K562 (cell line): ENCODE data around the gene MLC1. TPM values are rescaled to one million over a fixed set of nuclear protein-coding genes. Genes with fewer than 3 reads are reported as not detected.

Experiments
- ATAC-seq: fragments of 200-7000 bp; cut with Tn5 transposase; 3 replicates; pipeline ENCODE4 v1.9.1; 2020; ENCODE audit warnings: moderate library complexity
- BruUV-seq: library from RNA; stranded (reverse); fragments of 400-500 nt; replicated peaks from 2 replicates; lab custom pipeline; 2021; lab: Mats Ljungman, UMichigan
- CTCF ChIA-PET: fragments of 300-600 bp; formaldehyde crosslinking; extraction: SDS; loops from one replicate; lab custom pipeline; 2021; ENCODE audit warnings: low intra/inter-chr PET ratio; lab: Yijun Ruan, JAX
- POLR2A ChIA-PET: fragments of 300-600, 350-650 bp; sonication (Branson Sonifier 250); formaldehyde crosslinking; extraction: SDS; loops from one replicate; lab custom pipeline; 2021; ENCODE audit warnings: antibody characterized with exemption, inconsistent platforms; lab: Yijun Ruan, JAX
- DNase-seq, 4 experiments: peaks; one replicate each; pipeline versions ENCODE4 v3.0.0 to v3.0.0-alpha.2; 2011 to 2018; ENCODE audit warnings: low spot score in 3 of 4, mixed read lengths in 3 of 4; ENCODE audit errors: extremely low read depth in 1 of 4
- FAIRE-seq: peaks from 2 replicates; lab custom pipeline; 2011; peaks lifted over from hg19 to GRCh38; lab: Jason Lieb, UNC
- H2AFZ ChIP-seq: 2 replicates; pipeline ENCODE4 v1.6.0; 2011; ENCODE audit warnings: low read depth, low read length, control low read depth, inconsistent platforms
- H3K27ac ChIP-seq: fragments of 200-600 bp; 3 replicates; pipeline ENCODE4 v1.8.0; 2011; ENCODE audit warnings: low read depth, mild to moderate bottlenecking, control low read depth, inconsistent platforms, low read length, moderate library complexity, mixed read lengths; ENCODE audit errors: extremely low read depth
- H3K27me3 ChIP-seq, 2 experiments: fragments of 300-600 bp in 1 of 2; 2 replicates in 1 of 2; 3 replicates in 1 of 2; pipeline versions ENCODE4 v1.6.0 to v1.8.0; 2011; ENCODE audit warnings: inconsistent platforms in 2 of 2, low read length in 2 of 2, mild to moderate bottlenecking in 1 of 2, mixed read lengths in 1 of 2, moderate library complexity in 1 of 2; ENCODE audit not compliant: control insufficient read depth in 2 of 2, insufficient read depth in 2 of 2
- H3K36me3 ChIP-seq: fragments of 300-600 bp; 3 replicates; pipeline ENCODE4 v1.8.0; 2011; ENCODE audit warnings: mild to moderate bottlenecking, low read length, inconsistent platforms; ENCODE audit not compliant: control insufficient read depth, insufficient read depth
- H3K4me1 ChIP-seq, 2 experiments: fragments of 200-600 bp in 1 of 2; replicated peaks in 1 of 2; 2 replicates in 1 of 2; 3 replicates in 1 of 2; pipeline versions ENCODE4 v1.5.1 to v1.8.0; 2011; ENCODE audit warnings: inconsistent platforms in 2 of 2, low read length in 2 of 2, mild to moderate bottlenecking in 1 of 2, mixed read lengths in 1 of 2, moderate library complexity in 1 of 2; ENCODE audit not compliant: control insufficient read depth in 2 of 2, insufficient read depth in 2 of 2
- H3K4me2 ChIP-seq: 2 replicates; pipeline ENCODE4 v1.6.1; 2011; ENCODE audit warnings: low read length, control low read depth, inconsistent platforms, mixed read lengths; ENCODE audit not compliant: insufficient read depth
- H3K4me3 ChIP-seq: fragments of 200-600 bp; sonication (generic), shearing (Covaris generic); 2 replicates; pipeline ENCODE4 v1.5.1; 2016; ENCODE audit warnings: control low read depth, inconsistent platforms
- H3K79me2 ChIP-seq: fragments of 200-600 bp; 3 replicates; pipeline ENCODE4 v1.8.0; 2011; ENCODE audit warnings: low read length, inconsistent platforms; ENCODE audit not compliant: control insufficient read depth, insufficient read depth
- H3K9ac ChIP-seq, 2 experiments: 2 replicates each; pipeline versions ENCODE4 v1.6.0 to v1.6.1; 2011; ENCODE audit warnings: low read depth in 2 of 2, low read length in 2 of 2, control low read depth in 1 of 2, inconsistent platforms in 1 of 2, mild to moderate bottlenecking in 1 of 2, mixed read lengths in 1 of 2; ENCODE audit not compliant: insufficient read depth in 1 of 2
- H3K9me1 ChIP-seq: one replicate; pipeline ENCODE4 v1.6.0; 2011; ENCODE audit warnings: inconsistent platforms, mild to moderate bottlenecking, low read length, moderate library complexity; ENCODE audit not compliant: control insufficient read depth, insufficient read depth
- H3K9me3 ChIP-seq: replicated peaks from 2 replicates; pipeline ENCODE4 v1.5.1; 2011; ENCODE audit warnings: low read depth, low read length, inconsistent platforms; ENCODE audit not compliant: control insufficient read depth, insufficient read depth
- H4K20me1 ChIP-seq: replicated peaks from 2 replicates; pipeline ENCODE4 v1.6.1; 2011; ENCODE audit warnings: low read length, inconsistent platforms, mixed read lengths; ENCODE audit not compliant: control insufficient read depth, insufficient read depth
- AFF4 ChIP-seq: sonication (generic); formaldehyde crosslinking; IDR thresholded peaks from 2 replicates; pipeline ENCODE4 v1.8.0; 2023; ENCODE audit warnings: mild to moderate bottlenecking, missing genetic modification reagents
- POLR2B ChIP-seq: fragments of 450-650 bp; IDR thresholded peaks from 2 replicates; pipeline ENCODE4 v1.6.1; 2018; ENCODE audit warnings: low read depth; ENCODE audit not compliant: partially characterized antibody
- RFX1 ChIP-seq: fragments of 450-650 bp; IDR thresholded peaks from 2 replicates; pipeline ENCODE4 v1.6.1; 2016; ENCODE audit warnings: mild to moderate bottlenecking, moderate library complexity
- WGBS: fragments of 100-300 bp; shearing (Covaris generic); methylation state at CpG from one replicate; pipeline ENCODE4 v1.1.6; 2016; ENCODE audit warnings: low coverage, mixed read lengths; ENCODE audit not compliant: insufficient coverage; ENCODE audit errors: missing lambda C conversion rate; 5-methylcytosine and 5-hydroxymethylcytosine counted together
- in situ Hi-C: fragments of 300-500 bp; cut with MboI; formaldehyde crosslinking; loops from 4 replicates; pipeline ENCODE4 v1.15.0; 2018; ENCODE audit warnings: inconsistent platforms, mixed read lengths
- intact Hi-C: fragments of 100-400 bp; cut with micrococcal nuclease; formaldehyde crosslinking; loops from 2 replicates; pipeline ENCODE4 v1.14.2; 2022
- polyA plus RNA-seq, 8 experiments: library from polyadenylated mRNA; depleted of rRNA in 4 of 8; stranded (reverse) in 5 of 8; unstranded in 3 of 8; fragments of >200 nt; fragmentation: Nextera tagmentation in 2 of 8; fragmentation: Illumina TruSeq in 1 of 8; extraction: Ambion mirVana in 2 of 8; extraction: Trizol in 1 of 8; gene quantifications; 2 replicates each; pipeline versions ENCODE4 v1.2.1 to v1.2.3, GENCODE V29; 2011 to 2014; ENCODE audit warnings: inconsistent platforms in 1 of 8, missing spikeins in 1 of 8
- total RNA-seq, 7 experiments: library from RNA; depleted of rRNA in 6 of 7; stranded (reverse); fragments of >200 nt in 6 of 7; fragmentation: Illumina TruSeq in 2 of 7; extraction: Trizol in 2 of 7; gene quantifications; 2 replicates each; pipeline versions ENCODE4 v1.2.1 to v1.2.3, GENCODE V29; 2011 to 2021; ENCODE audit warnings: low replicate concordance in 1 of 7

The MLC1 gene
- total and polyA plus RNA-seq, 9 of the 15 experiments (the other 6 are each of a cell fraction or from before 2014, with no cell fraction given), result 0.06 to 0.98 (median 0.39) TPM

DNA sequence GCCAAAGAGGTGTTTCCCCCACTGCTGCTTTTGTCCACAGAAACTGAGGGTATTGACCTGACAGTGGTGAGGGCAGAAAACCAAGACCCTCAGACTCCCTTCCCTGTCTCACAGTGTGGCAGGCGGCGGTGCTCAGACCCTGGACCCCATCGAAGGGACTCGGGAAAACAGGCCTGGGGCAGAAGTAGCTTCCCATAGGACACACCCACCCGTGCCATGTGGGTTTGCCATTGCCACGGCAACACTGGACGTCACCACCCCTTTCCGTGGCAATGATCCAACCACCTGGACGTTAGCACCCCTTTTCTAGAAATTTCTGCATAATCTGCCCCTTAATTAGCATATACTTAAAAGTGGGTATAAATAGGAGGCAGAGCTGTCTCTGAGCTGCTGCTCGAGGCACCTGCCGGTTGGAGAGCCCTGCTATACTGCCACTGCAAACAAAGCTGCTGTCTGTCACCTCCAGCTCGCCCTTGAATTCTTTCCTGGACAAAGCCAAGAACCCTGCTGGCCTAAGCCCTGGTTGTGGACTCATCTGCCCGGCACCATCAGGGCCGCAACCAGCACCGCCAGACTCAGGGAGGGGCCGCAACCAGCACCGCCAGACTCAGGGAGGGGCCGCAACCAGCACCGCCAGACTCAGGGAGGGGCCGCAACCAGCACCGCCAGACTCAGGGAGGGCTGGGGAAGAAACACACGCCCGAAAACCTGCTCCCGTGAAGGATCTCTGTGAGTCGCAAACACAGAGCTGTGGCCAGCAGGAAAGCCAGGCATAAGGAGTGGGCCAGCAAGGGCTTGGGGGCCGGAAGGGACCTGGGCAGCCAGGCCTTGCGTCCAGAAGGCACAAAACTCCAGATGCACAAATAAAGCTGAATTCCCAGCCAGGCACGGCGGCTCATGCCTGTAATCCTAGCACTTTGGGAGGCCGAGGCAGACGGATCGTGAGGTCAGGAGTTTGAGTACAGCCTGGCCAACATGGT is 10.4 kb downstream of the MLC1 start:
- in situ Hi-C loops (no loop called here), intact Hi-C loops (no loop called here)
- H3K4me3 ChIP-seq, result no peak overlapping the region
- no peak overlapping the region for H2AFZ ChIP-seq
- peak overlapping the region in 1 of 2 experiments; percentile 9; a peak in 2 of 4 replicates for H3K9ac ChIP-seq
- no peak for DNase-seq
- no peaks in the 10 kb centered on the region for H4K20me1 ChIP-seq
- ChIA-PET POLR2A (interaction anchor here (0.6 to 1.8 kb wide), 3 partner anchors 8 to 302 kb away, joined by 3 to 4 read pairs (median 3); no protein-coding TSS in a partner anchor), CTCF (no interaction called here)
- no peaks in the 10 kb centered on the region for H3K36me3 ChIP-seq
- no peak overlapping the region for H3K4me2 ChIP-seq
- FAIRE-seq, result no peak
- peaks cover 0 to 39% of the 10 kb centered on the region in 2 experiments; a peak in 2 of 5 replicates for H3K4me1 ChIP-seq
- no peaks in the 10 kb centered on the region for H3K9me3 ChIP-seq
- no peaks in the 10 kb centered on the region for H3K79me2 ChIP-seq
- H3K27me3 ChIP-seq, result no peaks in the 10 kb centered on the region
- ATAC-seq, result no peak
- H3K9me1 ChIP-seq, result no peaks in the 10 kb centered on the region
- 55% methylated on average over 19 of the region's 32 CpGs for WGBS
- H3K27ac ChIP-seq, result no peak overlapping the region
- TF ChIP-seq RFX1, result peak; percentile 67
- no peak for TF ChIP-seq AFF4 (CRISPR knock-in tag)
- no peak for TF ChIP-seq POLR2B
- BruUV-seq, result no TSS peak
